Gastrocnemius medialis (tissue), 4 donors: Measurements from ENCODE around the gene MOB1A.

Source experiments
- POLR2A ChIP-seq, 2 donors: fragments of 450-650 bp; IDR thresholded peaks; one replicate each; pipeline ENCODE4 v1.6.1; 2017; ENCODE audit warnings: antibody characterized with exemption in 2 of 2, mild to moderate bottlenecking in 2 of 2, moderate library complexity in 2 of 2
- TF ChIP-seq, protein P1 (sequence below), 5 experiments: fragments of 450-650 bp in 3 of 5; fragments of 200-600 bp in 2 of 5; sonication (generic) in 2 of 5; IDR thresholded peaks in 4 of 5; conservative IDR thresholded peaks in 1 of 5; 1 replicate in 4 of 5; 2 replicates in 1 of 5; pipeline ENCODE4 v1.5.1; 2016 to 2019; ENCODE audit warnings: antibody characterized with exemption in 5 of 5, mild to moderate bottlenecking in 3 of 5, moderate library complexity in 3 of 5

GRCh38 chr2:74152954-74153353, 25.7 kb downstream of the MOB1A start:
- TF ChIP-seq, protein P1, sequence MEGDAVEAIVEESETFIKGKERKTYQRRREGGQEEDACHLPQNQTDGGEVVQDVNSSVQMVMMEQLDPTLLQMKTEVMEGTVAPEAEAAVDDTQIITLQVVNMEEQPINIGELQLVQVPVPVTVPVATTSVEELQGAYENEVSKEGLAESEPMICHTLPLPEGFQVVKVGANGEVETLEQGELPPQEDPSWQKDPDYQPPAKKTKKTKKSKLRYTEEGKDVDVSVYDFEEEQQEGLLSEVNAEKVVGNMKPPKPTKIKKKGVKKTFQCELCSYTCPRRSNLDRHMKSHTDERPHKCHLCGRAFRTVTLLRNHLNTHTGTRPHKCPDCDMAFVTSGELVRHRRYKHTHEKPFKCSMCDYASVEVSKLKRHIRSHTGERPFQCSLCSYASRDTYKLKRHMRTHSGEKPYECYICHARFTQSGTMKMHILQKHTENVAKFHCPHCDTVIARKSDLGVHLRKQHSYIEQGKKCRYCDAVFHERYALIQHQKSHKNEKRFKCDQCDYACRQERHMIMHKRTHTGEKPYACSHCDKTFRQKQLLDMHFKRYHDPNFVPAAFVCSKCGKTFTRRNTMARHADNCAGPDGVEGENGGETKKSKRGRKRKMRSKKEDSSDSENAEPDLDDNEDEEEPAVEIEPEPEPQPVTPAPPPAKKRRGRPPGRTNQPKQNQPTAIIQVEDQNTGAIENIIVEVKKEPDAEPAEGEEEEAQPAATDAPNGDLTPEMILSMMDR (IDR thresholded peaks at IDR 0.05 in 4 of 5, conservative IDR thresholded peaks at IDR 0.05 in 1 of 5) = no peak
- no peak for TF ChIP-seq POLR2A (IDR thresholded peaks at IDR 0.05)
